Skeletal muscle satellite cell (primary cell): ENCODE measurements around the gene FYN.
A peak's percentile ranks its signal among the peaks of the same experiment; 100 is the strongest.

Source experiments
- H3K27me3 ChIP-seq: 2 replicates; pipeline ENCODE4 v1.7.0; 2013; ENCODE audit warnings: low read length; ENCODE audit not compliant: control insufficient read depth, insufficient read depth
- H3K36me3 ChIP-seq: 2 replicates; pipeline ENCODE4 v1.7.0; 2013; ENCODE audit warnings: mild to moderate bottlenecking, control low read depth, low read length; ENCODE audit not compliant: insufficient read depth
- H3K4me1 ChIP-seq: 2 replicates; pipeline ENCODE4 v1.7.0; 2013; ENCODE audit warnings: low read length; ENCODE audit not compliant: control insufficient read depth, insufficient read depth
- H3K4me2 ChIP-seq: 2 replicates; pipeline ENCODE4 v1.7.0; 2013; ENCODE audit warnings: mild to moderate bottlenecking, low read length
- H3K4me3 ChIP-seq: 2 replicates; pipeline ENCODE4 v1.7.0; 2013; ENCODE audit warnings: low read length
- H3K9ac ChIP-seq: 2 replicates; pipeline ENCODE4 v1.7.0; 2013; ENCODE audit warnings: mild to moderate bottlenecking, low read depth, low read length, moderate library complexity
- H3K9me3 ChIP-seq: replicated peaks from 2 replicates; pipeline ENCODE4 v1.7.0; 2013; ENCODE audit warnings: mild to moderate bottlenecking, control low read depth, low read length

FYN gene

DNA sequence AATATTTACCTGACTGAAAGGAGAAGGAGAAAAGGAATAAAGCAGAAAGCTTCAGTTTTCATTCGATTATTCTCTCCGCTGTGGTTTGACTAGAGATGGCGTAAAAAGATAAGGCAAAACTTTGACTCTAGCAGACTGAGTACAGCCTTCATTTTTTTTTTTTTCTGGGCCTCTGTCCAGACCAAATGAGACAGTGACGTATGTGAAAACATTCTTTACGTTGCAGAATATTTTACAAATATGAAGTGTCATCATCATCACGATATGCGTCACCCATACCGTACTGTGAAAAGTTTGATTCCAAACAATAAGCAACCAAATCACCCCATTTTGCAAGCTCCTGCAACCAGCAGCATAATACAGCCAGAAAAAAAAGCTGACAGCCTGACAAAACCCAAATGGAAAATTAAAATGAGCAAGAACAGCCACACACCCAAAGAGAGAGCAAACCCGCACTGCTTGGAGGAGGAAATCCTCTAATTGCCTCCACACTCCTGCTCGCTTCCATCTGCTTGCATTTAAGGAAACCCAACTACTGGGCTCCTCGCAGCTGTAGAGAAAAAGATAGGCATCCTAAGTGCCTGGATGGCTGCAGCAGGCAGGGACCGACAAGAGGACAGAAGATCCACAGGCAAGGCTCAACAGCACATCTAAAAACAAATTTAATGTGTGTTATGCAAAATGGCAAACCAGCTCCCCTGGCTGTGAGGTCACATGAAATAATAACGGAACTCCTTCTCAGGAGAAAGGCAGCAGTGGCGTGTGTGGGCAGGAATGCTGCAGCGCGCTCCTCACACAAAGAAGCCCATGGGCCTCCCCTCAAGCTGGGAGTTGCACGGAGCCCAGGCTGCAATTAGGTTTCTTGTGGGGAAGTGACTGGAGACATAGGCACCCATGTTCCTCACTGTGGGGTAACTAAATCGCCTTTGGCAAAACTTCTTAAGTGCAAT, 113.1 kb downstream of the FYN start:
- Histone ChIP-seq H3K4me2 (peak overlapping the region; percentile 54), H3K36me3 (peaks cover 25% of the 10 kb centered on the region), H3K27me3 (no peaks in the 10 kb centered on the region), H3K9ac (peak overlapping the region; percentile 48), H3K9me3 (no peaks in the 10 kb centered on the region), H3K4me1 (peaks cover 70% of the 10 kb centered on the region), H3K4me3 (no peak overlapping the region)

DNA sequence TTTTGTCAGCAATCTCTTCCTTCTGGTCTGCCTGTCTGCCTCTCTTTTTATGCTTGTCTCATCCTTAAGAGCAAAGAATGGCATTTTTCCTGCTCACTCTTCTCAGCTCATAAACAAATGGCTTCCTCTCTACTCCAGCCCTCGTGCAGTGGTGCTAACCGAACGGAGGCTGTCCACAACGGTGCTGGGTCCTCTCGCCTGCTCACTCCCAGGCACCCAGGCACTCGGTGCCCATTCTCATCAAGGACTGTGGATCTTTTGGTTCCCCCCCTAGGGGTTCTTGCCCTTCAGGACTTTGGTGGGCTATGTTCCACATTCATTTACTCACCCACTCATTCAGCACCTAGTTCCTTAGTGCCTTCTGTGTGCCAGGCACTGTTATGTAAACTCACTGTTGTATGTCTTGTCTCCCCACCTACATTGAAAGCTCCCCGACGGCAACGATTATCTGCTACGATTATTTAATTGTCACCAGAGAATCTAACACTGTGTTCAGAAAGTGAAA, 113.9 kb downstream of the FYN start:
- Histone ChIP-seq H3K9me3 (no peaks in the 10 kb centered on the region), H3K9ac (peak overlapping the region; percentile 34), H3K4me1 (peaks cover 64% of the 10 kb centered on the region), H3K4me2 (peak overlapping the region; percentile 17), H3K4me3 (no peak overlapping the region), H3K27me3 (no peaks in the 10 kb centered on the region), H3K36me3 (peaks cover 26% of the 10 kb centered on the region)

DNA sequence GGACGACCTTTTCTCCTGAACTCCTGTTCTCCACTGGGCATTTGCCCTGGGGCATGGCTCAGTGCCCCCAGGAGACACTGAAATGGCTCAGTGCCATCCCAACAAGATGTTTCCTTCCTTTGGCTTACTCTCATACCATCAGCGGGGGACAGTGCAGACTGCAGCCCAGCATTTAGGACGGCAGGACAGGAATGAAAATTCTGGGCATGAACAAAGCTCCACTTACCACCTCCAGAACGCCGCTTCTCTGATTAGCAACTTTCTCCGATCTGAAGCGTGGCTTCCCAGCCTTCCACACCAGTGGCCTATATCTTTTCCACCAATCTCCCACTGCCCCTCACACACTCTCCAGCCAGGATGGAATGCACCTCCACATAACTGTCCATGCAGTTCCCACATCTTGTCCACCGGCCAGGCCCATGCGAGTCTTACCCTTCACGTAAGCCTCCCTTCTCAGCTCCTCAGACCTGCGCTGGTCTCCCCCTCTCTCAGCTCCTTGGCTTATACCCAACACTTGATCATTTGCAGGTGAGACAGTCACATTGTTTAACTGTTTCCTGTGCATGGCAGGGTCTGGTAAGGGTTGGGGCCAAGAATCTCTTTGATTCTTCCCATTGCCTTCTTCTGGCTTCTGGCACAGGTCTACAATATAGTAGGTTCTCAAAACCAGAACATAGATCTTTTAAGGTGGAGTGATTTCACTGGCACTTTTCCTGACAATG, 114.5 kb downstream of the FYN start:
- H3K9ac ChIP-seq, result no peak overlapping the region
- H3K4me1 ChIP-seq, result peaks cover 59% of the 10 kb centered on the region

DNA sequence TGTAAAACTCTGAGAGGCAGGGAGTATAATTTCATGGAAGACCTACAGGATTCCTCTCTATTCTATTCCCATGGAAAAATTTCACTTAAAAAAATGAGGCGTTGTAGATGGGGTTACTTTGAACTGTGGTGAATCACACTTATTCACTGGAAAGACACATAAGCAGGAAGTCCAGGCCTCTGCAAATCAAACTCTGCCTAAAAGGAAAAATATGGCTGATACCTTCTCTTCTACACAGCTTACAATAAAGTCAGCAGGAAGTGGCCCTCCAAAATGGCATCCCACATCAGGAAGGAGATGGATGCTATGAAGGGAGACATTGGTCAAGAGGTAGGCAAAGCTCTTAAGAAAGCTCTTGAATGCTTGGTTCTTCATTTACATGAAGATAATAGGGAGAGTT, 115.9 kb downstream of the FYN start:
- no peak overlapping the region for H3K4me2 ChIP-seq
- no peak overlapping the region for H3K4me3 ChIP-seq
- H3K4me1 ChIP-seq, result peaks cover 45% of the 10 kb centered on the region
- no peaks in the 10 kb centered on the region for H3K9me3 ChIP-seq
- H3K36me3 ChIP-seq, result peaks cover 29% of the 10 kb centered on the region
- no peak overlapping the region for H3K9ac ChIP-seq
- no peaks in the 10 kb centered on the region for H3K27me3 ChIP-seq

More for the DNA sequence above, 114.5 kb downstream of the FYN start:
- H3K9me3 ChIP-seq, result no peaks in the 10 kb centered on the region
- H3K4me2 ChIP-seq, result no peak overlapping the region
- peaks cover 29% of the 10 kb centered on the region for H3K36me3 ChIP-seq
- no peaks in the 10 kb centered on the region for H3K27me3 ChIP-seq
- no peak overlapping the region for H3K4me3 ChIP-seq

DNA sequence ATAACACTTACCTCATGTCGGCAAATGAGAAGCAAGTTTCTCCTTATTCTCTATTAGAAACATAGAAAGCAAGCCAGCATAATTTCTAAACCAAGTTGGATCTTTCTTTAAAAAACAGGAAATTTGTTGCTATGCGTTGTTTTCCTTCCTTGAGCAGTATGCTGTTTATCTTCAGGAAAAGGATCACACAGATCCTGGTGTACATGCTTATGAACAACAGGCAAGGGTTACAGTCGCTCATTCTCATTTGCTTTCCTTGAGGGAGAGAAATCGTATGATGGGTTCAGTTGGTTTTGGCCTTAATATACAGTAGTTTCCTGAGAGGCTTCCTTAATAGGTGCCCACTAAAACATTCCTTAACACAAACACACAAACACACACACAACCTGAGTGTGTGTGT, 118.8 kb downstream of the FYN start:
- H3K36me3 ChIP-seq, result peaks cover 21% of the 10 kb centered on the region
- H3K9ac ChIP-seq, result no peak overlapping the region
- H3K4me2 ChIP-seq, result no peak overlapping the region
- no peak overlapping the region for H3K4me3 ChIP-seq
- H3K27me3 ChIP-seq, result no peaks in the 10 kb centered on the region
- H3K4me1 ChIP-seq, result peaks cover 30% of the 10 kb centered on the region
- H3K9me3 ChIP-seq, result no peaks in the 10 kb centered on the region

DNA sequence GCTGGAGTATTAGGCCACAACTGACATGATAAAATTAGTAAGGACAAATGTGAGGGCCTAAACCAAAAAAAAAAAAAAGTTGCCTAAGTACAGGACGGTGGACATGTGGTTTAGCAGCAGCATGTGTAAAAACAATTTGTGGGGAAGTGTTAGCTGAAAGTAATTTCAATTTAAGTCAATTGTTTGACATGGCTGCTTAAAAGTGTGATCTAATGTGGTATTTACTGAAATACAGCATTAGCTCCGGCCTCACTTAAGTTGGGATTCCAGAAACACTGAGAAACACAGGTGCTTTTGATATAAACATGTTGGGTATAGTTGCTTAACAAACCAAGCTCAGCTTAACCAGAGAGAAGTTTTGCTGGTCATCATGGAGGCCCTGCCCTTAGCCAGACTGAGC, 119.7 kb downstream of the FYN start:
- H3K9ac ChIP-seq, result no peak overlapping the region
- no peaks in the 10 kb centered on the region for H3K9me3 ChIP-seq
- no peak overlapping the region for H3K4me3 ChIP-seq
- peaks cover 12% of the 10 kb centered on the region for H3K36me3 ChIP-seq
- no peak overlapping the region for H3K4me2 ChIP-seq
- peaks cover 22% of the 10 kb centered on the region for H3K4me1 ChIP-seq
- no peaks in the 10 kb centered on the region for H3K27me3 ChIP-seq

DNA sequence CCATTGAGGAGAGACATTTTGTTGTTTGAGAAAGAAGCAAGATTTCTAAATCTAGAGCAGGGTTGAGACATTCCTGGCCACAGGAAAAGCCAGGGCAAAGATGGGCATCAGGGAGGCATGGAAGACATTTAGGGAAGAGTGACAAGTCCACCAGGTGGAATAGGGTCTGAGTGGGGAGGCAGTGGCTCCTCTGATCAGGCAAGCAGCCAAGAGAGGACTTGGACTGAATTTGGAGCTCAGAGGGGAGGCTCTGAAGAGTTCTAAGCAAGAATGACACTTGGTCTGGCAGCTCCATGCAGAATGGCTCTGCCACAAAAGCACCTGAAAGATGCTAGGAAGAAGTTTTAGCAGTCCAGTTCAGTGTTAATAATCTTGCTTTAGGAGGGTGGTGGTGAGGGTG, 120.8 kb downstream of the FYN start:
- H3K9me3 ChIP-seq, result no peaks in the 10 kb centered on the region
- no peak overlapping the region for H3K9ac ChIP-seq
- no peak overlapping the region for H3K4me3 ChIP-seq
- H3K4me1 ChIP-seq, result peaks cover 15% of the 10 kb centered on the region
- H3K27me3 ChIP-seq, result no peaks in the 10 kb centered on the region
- H3K4me2 ChIP-seq, result no peak overlapping the region
- peaks cover 8% of the 10 kb centered on the region for H3K36me3 ChIP-seq

DNA sequence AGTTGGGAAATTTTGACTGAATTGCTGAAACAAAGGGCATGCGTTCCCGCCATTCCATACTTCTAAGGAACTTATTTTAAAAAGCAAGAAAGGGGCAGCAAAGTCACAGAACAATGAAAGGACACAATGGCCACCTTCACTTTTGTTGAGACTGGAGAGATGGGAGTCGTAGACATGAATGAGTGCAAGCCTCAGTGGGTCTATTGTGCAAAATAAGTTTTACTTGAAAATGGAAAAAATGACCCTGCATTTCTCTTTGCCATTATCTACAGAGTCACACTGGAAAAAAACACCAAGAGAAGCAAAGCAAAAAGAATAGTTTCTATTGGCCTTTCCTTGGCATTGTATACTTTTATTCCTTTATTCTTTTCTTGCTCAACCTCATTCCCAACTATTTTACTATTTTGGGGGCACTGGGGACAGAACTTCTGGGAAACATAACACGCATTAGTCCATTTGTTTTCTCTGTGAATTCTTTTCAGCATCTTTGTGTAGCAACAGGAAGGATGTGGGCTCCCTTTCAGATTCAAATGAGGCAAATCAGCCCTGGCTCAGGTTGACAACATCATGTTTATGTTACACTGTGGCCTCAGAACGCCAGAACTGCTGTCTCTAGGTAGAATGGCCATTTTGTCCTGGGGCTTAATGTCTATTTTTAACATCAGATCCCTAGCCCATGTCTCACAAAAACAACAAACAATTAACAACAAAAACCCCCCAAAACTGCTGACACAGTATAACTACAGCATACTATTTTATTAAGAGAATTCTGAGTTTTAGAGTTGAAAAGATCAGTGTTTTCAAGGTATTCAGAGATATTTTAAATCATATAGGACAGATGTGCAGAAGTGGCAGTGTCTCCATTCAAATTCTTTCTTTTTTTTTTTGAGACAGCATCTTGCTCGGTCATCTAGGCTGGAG, 122.2 kb downstream of the FYN start:
- no peak overlapping the region for H3K9ac ChIP-seq
- H3K36me3 ChIP-seq, result peaks cover 8% of the 10 kb centered on the region
- H3K4me2 ChIP-seq, result no peak overlapping the region
- H3K4me3 ChIP-seq, result no peak overlapping the region
- H3K27me3 ChIP-seq, result no peaks in the 10 kb centered on the region
- H3K4me1 ChIP-seq, result peaks cover 10% of the 10 kb centered on the region
- H3K9me3 ChIP-seq, result no peaks in the 10 kb centered on the region

DNA sequence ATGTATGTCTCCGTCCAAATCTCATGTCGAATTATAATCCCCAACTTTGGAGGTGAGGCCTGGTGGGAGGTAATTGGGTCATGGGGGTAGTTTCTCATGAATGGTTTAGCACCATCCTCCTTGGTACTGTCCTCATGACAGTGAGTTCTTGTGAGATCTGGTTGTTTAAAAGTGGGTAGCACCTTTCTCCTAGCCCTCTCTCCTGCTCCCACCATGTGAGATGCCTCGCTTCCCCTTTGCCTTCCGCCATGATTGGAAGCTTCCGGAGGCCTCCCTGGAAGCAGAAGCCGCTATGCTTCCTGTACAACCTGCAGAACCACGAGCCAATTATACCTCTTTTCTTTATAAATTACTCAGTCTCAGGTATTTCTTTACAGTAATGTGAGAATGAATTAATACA, 123.1 kb downstream of the FYN start:
- Histone ChIP-seq H3K36me3 (peaks cover 8% of the 10 kb centered on the region), H3K9ac (no peak overlapping the region), H3K9me3 (no peaks in the 10 kb centered on the region), H3K4me3 (no peak overlapping the region), H3K4me1 (peaks cover 10% of the 10 kb centered on the region), H3K4me2 (no peak overlapping the region), H3K27me3 (no peaks in the 10 kb centered on the region)

DNA sequence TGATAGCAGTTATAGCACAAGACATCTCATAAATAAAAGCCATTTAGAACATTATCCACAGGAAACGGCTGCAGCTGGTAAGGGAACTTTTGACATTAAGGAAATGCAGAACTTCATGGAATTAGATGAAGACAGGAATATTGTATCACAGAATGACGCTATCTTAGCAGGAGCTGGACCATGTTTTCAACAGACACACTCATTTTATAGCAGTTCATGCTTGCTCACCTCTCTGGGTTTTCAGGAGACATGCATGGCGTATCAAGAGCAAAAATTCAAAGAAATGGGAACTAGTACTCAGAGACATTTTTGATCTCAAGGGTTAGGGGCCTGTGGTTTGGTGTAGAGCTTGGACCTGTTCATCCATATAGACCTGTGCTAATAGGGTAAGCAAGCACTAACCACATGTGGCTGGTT, 125.0 kb downstream of the FYN start:
- H3K36me3 ChIP-seq, result peaks cover 4% of the 10 kb centered on the region
- peaks cover 18% of the 10 kb centered on the region for H3K4me1 ChIP-seq
- no peak overlapping the region for H3K9ac ChIP-seq
- H3K4me3 ChIP-seq, result no peak overlapping the region
- H3K9me3 ChIP-seq, result no peaks in the 10 kb centered on the region
- H3K27me3 ChIP-seq, result no peaks in the 10 kb centered on the region
- no peak overlapping the region for H3K4me2 ChIP-seq

DNA sequence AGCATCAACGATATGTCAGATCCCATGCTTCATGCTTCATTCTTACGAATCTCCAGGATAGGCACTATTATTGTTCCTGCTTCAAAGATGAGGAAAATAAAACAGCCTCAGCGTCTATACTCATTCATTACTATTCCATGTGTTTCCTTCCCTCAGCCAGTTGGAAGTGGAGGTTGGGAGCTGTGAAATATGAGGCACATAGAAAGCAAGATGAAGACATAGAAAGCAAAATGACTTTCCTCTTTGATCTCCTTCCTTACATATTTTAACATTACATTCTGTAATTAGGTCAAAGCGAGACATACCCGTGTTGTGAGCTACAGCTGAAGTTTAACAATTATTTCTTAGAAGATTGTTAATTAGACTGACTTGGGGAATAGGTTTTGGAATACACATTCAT, 125.4 kb downstream of the FYN start:
- Histone ChIP-seq H3K27me3 (no peaks in the 10 kb centered on the region), H3K4me1 (peaks cover 18% of the 10 kb centered on the region), H3K4me3 (no peak overlapping the region), H3K9ac (no peak overlapping the region), H3K36me3 (peaks cover 4% of the 10 kb centered on the region), H3K4me2 (no peak overlapping the region), H3K9me3 (no peaks in the 10 kb centered on the region)
